ENCODE results near the gene SH3BP4.

Gene SH3BP4, protein sequence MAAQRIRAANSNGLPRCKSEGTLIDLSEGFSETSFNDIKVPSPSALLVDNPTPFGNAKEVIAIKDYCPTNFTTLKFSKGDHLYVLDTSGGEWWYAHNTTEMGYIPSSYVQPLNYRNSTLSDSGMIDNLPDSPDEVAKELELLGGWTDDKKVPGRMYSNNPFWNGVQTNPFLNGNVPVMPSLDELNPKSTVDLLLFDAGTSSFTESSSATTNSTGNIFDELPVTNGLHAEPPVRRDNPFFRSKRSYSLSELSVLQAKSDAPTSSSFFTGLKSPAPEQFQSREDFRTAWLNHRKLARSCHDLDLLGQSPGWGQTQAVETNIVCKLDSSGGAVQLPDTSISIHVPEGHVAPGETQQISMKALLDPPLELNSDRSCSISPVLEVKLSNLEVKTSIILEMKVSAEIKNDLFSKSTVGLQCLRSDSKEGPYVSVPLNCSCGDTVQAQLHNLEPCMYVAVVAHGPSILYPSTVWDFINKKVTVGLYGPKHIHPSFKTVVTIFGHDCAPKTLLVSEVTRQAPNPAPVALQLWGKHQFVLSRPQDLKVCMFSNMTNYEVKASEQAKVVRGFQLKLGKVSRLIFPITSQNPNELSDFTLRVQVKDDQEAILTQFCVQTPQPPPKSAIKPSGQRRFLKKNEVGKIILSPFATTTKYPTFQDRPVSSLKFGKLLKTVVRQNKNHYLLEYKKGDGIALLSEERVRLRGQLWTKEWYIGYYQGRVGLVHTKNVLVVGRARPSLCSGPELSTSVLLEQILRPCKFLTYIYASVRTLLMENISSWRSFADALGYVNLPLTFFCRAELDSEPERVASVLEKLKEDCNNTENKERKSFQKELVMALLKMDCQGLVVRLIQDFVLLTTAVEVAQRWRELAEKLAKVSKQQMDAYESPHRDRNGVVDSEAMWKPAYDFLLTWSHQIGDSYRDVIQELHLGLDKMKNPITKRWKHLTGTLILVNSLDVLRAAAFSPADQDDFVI

DNA sequence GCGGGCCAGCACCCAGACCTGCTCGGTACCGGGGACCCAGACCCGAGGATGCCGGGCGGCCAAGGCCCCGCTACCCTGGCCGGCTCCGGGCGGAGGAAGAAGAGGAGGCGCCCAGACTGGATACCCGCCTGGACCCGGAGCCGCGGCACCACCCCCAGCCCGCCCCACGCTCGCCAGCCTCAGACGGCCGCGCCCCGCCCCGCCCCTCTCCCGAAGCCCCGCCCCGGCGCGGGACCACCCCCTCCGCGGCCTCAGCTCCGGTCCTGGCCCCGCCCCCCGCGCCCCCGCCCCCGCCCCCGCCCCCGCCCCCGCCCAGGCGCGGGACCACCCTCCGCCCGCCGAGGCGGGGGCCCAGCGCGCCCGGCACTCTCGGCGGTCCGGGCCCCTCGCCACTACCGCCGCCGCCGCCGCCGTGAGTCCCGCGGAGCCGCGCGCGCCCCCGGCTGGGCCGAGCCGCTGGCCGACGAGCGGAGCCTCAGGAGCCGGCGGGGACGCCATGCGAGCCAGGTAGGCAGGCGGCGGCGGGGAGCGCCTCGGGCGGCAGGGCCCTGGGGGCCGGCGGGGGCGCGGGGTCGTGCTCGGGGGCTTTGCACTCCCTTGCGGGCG lies at the start of gene SH3BP4:
SH3BP4 (plus strand) TSS at position 354 of the 606 bp plus-strand sequence. CDS start 82,986 bp downstream, outside the sequence.
- peak; percentile 84 for DNase-seq

DNA sequence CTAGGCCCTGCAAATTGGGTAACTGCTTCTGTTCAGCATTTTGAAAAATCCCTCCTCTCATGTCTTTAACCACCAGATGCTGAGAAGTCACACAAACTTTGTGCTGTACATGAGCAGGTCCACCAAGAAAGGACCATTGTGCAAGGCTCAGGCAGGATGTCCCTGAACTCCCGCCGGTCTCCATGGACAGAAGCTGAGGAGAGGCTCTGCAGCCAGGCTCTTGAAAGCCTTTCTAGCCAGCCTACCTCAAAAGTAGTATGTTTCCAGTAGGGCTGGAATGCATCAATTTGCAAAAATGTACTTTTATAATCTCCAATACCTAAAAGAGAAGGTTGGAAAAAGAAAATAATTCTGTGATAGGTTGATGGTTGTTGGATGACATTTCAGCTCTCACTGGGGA lies 47.0 kb upstream of the SH3BP4 start:
- no peak for DNase-seq

DNA sequence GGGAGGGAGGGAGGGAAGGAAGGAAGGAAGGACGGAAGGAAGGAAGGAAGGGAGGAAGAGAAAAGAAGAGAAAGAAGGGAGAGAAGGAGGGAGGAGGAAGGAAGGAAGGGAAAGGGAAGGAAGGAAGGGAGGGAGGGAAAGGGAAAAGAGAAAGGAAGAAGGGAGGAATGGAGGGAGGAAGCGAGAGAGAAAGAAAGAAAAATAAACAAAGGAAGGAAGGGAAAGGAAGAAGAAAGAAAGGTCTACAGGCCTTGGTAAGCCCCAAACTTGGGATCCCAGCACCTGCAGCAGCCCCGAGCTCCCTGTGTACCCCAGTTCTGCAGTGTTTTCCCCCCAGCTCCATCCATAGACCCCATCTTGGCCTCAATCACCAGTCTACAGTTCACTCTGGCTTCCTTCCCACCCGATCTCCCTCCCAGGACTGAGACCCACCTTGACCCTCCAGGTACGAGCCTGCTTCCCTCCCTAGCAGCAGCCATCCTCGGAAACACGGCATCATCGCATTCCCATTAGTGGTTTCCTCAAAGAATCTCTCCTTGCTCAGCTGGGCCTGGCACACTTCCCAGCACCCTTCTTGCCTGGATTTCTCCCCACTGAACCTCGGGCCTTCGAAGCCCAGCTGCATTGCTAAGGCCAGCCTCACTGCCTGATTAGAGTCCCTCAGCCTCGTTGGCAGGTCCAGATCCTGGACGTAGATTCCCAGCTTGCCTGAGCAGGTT lies 46.1 kb upstream of the SH3BP4 start:
- peak; percentile 39 for DNase-seq

DNA sequence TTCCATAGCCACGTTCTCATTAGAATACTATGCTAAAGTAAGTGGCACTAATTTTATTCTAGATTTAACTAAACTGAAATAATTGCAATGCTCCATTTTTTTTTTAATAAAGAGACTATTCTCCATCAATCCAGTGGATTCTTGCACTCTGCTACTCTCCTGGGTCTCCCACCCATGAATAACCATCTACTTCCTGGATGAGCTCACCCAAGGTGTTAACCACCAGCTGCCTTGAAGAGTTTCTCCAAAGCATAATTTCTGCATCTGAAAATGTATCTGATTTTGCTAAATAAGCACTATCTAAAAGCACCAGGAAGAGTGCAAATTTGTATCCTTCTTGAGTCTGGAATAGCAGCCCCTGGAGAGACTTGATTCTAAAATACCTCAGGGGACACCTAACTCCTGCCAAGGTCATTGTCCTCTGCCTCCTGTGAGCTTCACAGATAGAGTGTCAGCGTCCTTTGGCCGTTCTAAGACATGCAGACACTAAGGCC lies 41.6 kb upstream of the SH3BP4 start:
- no peak for DNase-seq

DNA sequence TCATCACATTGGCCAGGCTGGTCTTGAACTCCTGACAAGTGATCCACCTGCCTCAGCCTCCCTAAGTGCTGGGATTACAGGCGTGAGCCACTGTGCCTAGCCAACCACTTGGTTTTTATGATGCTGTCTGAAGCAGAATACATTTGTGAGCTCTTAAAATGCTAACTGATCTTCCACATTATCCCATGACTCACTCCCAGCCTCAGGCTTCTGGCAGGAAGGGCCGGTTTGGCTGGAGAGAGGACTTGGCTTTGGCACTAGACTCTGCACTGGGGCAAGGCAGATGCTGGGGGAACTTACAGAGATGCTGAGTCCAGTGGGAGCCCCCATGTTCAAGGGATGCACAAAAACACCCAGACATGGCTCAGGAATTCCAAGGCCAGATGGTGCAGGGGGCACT lies 40.5 kb upstream of the SH3BP4 start:
- DNase-seq: peak; percentile 46

DNA sequence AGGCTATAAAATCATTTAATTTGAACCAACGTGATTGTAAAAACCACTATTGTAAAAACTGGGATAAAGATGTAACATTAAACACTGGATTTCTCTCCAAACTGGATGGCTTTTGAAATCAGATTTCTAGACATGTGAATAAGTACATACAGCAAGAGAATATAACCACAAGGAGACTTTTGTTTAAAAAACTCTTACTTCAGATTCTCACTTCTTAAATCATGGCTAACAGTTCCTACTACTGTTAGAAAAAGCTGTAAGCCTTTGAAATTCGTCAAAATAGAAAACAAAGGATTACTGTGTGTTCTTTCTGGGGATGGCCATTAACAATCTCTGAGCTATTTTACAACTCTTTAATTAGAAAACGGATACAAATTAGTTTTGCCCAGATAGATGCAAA lies 39.4 kb upstream of the SH3BP4 start:
- no peak for DNase-seq

DNA sequence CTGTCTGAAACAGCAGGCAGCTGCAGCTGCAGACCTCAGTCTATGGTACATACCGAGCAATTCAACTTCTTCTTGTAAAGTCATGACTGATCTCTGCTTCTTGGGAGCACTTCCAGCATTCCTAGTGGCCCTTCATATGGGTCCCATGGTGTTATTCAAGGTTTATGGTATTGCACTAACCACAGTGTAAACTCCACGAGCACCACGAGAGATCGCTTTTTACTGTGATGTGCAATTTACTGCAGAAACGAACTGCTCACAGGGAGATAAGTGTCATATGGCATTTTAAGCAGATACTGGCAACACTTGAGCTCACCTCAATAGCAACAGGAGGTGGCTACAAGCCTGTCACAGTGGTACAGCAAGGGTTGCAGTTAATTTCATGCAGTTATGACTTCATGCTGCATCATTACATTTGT lies 38.6 kb upstream of the SH3BP4 start:
- DNase-seq: peak; percentile 20

DNA sequence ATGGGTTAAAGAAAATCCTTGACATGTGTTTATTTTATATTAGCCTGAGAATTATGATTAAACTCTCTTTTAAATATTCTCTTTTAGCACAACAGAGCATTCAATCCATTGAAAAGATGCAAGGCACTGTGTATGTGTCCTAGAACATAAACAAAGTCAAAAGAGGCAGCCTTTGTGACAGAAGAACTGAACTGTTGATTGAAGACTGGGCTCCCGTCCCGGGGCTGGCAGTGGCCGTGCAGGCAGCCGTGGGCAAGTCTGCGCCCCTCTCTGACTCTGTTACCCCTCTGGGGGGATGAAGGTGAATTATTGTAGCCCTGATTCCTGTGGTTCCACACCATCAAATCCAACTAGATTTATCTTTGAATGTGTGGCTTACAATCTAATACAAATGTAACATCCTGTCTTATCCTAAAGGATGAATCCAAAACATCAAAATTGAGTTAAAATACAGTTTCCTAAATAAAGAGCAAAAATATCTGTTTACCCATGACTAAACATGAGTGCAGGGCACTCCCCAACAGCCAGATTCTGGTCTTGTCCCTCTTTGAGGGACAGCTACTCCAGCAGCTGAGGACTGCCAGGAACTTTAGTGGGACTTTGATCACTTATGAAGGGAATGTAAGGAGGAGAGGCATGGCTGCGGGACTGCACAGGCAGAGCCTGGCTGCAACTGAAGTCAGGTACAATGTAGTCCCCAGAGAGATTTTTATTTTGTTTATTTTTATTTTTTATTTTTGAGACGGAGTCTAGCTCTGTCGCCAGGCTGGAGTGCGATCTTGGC lies 37.3 kb upstream of the SH3BP4 start:
- DNase-seq: no peak

DNA sequence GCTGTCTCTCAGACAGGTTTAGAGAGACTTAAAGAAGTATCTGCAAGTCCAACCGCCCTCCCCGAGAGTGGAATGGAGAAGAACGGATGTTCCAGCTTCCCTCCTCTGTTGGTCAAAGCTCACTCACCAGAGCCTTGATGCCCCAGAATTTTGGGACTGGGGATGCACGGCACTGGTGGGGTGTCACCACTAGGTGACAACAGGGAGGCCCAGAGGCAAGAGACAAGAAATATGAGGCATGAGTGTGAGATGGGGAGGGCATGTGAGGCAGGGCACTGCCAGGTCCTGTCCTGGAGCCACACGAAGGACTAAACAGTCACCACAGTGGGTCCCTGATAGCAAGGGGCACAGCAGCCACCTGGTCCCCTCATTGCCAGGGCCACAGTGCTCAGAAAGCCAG lies 35.1 kb upstream of the SH3BP4 start:
- no peak for DNase-seq

DNA sequence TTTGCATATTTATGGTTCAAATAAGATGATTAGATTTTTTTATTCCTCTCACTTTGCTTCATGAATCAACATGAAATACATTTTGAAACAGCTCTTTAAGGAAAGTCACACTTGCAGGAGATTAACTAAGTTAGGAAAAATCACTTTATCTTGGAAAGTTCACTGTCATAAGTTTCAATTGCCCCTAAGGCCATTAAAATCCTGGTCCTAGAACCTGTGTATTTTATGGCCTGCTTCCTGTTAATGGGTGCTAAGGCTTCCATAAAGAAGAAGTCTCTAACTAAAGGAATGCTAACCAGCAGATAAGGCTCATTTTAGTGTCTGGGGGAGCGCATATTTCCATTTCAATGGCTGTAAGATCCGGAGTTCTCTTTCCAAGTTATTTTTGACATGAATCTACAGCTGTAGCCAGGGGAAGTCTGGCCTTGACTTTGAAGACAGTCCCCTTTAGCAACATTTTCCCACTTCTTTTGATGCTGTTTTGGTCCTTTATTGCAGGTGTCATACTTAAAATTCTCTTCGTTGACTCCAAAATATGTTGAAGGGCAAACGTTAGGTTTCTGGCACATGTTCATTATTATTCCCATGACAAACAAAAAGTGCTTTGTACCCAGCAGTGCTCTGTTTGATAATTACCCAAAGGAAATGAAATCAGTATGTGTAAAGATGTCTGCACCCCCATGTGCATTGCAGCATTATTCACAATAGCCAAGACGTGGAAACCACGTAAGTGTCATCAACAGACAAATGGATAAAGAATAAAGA lies 34.4 kb upstream of the SH3BP4 start:
- peak; percentile 8 for DNase-seq

DNA sequence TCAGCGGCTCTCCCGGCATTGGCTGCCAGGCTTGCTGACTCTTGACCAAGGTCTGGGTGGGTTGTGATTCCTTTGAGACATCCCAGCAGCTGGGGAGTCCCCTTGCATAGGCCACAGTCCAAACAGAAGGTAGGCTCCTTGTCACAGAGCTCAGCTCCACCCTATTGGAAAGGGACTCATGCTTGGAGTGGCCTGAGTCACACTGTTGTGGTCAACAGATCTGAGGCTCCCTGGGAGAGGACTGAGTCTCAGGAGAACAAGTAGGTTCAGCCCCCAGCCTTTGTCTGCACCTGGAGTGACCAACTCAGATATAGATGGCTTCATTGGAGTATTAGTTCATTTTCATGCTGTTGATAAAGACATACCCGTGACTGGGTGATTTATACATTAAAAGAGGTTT lies 32.1 kb upstream of the SH3BP4 start:
- DNase-seq: no peak

DNA sequence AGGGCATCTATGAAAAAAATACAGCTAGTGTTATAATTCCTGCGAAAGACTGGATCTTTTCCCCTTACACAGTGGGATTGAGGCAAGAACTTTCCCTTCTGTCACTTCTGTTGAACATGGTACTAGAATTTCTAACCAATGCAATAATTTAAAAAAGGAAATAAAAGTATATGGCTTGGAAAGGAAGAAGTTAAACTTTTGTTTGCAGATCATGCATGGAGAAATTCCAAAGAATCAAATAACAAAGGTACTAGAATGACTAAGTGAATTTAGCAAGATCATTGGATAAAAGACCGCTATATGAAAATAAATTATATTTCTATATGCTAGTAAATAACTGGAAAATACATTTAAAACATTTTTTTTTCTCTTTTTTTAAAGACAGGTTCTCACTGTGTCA lies 31.0 kb upstream of the SH3BP4 start:
- DNase-seq: no peak

DNA sequence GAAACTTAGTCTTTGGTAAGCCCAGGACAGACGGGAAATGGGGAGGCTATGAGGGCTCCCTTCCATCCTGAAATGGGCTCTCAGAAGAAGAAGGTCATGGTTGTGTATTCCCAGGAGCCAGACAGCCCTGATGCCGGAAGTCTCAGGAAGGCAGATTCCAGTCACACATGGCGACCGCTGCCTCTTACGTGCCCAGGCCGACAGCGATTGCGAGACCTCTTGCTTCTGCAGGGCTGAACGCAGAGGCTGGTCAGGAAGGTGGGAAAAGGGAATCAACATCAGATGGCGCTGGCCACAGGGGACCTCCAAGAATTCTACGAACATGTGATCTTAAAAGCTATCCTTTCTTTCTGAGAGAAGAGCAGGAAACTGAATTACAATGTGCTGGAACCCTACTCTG lies 22.8 kb upstream of the SH3BP4 start:
- DNase-seq: no peak

DNA sequence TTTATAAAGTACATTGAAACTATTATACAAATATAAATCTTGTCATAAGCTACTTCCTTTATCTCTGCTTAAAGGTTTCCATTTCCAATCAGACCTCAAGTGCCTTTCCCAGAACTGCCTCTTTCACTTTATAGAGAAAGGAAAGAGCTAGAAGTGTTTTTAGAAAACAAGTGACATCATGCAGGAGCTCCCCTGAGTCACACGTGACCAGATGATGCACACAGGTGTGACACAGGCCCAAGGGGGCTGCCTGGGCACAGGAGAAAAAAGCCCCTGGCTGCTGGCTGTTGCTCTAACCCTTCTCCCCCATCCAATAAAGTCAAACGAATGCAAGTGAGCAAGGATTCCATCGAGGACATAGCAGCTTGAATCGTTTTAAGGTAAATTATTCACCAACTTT lies 21.4 kb upstream of the SH3BP4 start:
- no peak for DNase-seq

DNA sequence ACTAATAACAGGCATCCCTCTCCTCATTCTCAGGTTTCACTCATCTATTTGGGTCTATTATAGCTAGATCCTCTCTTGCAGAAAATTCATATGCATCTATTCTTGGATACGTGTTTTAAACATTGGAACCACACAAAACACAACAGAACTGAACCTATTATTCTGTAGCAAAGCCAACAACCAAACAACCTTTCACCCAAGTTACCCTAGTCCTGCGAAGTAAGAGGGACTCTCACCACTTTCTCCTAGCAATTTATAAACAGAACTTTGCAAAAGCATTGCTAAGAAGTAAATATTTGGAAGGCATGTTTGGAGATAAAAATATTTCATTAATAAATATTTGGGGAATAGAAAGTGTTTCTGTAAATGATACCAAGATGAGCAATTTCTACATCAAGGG lies 20.4 kb upstream of the SH3BP4 start:
- no peak for DNase-seq

DNA sequence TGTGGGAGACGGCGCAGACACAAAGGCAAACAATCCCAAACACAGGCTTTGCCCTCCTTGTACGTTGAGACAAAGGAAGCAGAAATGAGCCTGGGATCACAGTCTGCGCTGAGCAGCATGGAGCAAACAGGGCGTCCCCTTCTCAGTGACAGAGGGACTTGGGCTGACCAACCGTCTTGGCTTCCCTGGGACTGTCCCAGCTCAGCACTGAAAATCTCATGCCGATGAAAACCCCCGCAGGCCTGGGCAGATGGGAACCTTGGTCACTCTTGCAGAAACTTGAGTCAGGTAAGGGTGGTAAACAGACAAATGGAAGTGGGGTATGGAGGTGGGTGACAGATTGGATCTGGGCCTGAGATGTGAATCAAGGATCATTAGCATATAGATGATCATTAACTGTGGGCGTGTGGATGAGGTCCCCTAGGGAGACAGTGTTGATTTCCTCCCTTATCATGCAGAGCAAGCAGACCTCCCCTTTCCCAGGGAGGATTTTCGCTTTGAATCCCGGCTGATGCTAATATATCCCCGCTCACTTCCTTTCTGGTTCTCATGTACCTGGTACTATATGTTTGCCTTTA lies 19.1 kb upstream of the SH3BP4 start:
- DNase-seq: no peak

DNA sequence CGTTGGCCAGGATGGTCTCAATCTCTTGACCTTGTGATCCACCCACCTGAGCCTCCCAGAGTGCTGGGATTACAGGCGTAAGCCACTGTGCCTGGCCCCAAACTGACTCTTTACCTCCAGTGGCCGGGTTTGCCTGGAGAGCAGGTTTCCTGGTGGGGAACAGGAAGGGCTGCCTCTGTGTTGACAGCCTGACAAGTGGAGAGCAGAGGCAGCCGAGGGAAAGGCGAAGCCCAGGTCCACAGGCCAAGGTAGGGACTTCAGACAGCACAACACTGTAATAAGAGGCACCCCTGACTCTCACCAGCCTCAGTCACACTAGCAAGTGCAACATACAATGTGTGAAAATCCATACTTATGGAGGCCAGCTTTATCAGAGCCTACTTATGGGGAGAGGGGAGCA lies 16.5 kb upstream of the SH3BP4 start:
- no peak for DNase-seq

DNA sequence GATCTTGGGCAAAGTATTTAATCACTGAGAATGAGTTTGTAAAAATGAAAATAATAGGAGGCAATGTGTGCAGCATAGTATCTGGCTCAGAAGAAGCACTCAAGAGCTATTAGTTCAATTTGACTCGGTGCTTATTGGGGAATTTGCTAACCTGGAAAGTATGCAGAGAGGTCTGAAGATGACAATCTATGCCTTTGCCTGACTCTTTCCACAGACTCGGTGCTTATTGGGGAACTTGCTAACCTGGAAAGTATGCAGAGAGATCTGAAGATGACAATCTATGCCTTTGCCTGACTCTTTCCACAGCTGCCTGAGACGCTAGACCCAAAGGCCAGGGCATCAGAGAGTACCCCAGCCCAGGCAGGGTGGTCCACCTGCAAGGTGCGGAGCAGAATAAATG lies 12.2 kb upstream of the SH3BP4 start:
- no peak for DNase-seq

DNA sequence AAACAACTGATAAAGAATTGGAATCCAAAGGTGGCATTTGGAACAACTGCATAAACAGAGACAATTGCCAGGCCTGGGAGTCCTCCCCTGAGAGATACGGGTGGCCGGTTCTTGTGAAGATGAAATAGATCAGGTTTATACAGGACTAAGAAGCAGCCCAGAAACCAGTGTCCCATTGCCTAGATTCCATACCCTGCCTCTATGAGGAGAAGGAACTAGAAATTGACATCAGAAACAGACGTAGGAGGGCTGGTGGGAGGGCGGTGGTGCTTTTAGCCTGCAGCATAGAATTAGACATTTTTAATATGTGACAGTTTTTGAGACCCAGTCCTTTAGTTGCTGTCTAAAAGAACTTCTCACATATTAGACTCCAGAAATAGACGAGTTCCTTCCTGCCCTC lies 11.8 kb upstream of the SH3BP4 start:
- no peak for DNase-seq

DNA sequence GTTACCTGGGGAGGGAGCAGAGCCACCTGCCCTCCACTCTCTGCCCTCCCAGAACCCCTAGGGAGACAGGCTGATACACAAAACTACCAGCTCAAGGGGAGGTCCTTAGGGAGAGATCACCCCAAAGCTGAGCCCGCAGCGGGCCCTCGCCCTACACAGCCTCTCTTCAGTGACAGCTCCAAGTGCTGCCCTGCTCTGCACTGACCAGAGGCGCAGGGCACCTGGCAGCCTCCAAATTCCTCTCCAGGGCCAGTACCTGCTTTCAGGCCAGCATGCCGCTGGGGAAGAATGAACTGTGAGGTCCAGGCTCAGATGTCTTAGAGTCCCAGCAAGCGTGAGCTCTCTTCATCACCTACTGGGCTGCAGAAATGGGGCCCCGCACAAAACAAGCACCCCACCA lies 11.3 kb upstream of the SH3BP4 start:
- DNase-seq: no peak

Data from fibroblast of skin of right quadriceps (primary cell).